HG02970 (cell line): ENCODE data around the gene PDS5B.
"Not testable (repeated sequence)": the region's sequence is repeated elsewhere in the genome, so short reads cannot be mapped to it uniquely, and the experiment has no call there.

Source experiments
- ATAC-seq: cut with Tn5 transposase; IDR thresholded peaks from one replicate; pipeline ENCODE4 v1.9.1; 2021; ENCODE audit warnings: mild to moderate bottlenecking, moderate library complexity, moderate number of reproducible peaks; ENCODE audit not compliant: unreplicated experiment, low FRiP score

Gene PDS5B

DNA sequence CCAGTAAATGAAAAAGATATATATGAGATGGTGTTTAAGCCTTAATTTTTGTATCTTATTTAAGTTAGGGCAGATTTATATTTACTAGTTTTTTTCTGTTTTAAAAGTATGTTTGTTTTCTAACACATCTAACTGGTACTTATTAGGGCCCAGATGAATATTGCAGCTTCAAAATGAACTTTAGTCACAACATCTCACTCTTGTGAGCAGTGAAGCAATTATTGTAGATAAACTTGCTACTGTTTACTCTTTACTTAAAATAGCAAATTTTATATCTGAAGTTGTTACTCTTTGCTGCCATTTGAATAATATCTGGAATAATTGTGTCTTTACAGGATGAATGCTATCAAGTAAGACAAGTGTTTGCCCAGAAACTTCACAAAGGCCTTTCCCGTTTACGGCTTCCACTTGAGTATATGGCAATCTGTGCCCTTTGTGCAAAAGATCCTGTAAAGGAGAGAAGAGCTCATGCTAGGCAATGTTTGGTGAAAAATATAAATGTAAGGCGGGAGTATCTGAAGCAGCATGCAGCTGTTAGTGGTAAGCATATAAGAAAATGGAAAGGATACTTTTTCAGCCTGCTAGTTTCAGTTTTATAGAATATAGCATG is 166.8 kb downstream of the PDS5B start:
- ATAC-seq: no peak

DNA sequence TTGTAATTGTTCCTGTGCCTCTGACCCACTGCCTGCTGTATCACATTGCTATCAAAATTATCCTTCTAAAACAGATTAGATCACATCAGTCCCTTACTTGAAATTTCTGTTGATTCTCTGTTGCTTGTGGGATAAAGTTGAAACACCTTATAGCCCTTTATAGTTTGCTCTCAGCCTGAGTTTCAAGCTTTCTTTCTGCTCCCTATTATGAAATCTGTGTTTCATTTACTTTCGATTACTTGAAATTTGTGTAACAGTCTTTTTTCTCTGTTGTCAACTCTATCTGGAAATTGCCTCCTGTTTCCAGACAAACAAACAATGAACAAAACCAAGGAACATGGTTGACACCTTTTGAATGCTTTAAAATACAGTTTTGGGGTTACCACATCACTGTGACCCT is 167.9 kb downstream of the PDS5B start:
- no peak for ATAC-seq

DNA sequence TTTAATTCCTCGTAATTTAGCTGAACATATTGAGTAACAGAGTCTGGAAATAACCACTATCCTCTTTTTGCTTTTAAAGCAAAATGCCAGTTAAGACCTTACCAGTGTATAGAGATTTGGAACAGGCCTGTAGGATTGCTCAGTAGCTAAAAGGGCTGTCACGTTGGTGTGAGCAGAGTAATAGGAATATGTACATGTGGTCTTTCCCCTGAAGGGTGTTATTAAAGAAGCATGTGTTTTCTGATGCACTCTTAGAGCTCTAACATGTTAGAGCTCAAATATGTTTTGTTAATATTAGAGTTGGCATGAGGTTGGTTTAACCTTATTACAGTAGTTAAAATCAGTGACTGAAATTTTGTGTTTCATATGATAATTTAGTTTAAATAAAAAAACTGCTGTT is 172.9 kb downstream of the PDS5B start:
- no peak for ATAC-seq

DNA sequence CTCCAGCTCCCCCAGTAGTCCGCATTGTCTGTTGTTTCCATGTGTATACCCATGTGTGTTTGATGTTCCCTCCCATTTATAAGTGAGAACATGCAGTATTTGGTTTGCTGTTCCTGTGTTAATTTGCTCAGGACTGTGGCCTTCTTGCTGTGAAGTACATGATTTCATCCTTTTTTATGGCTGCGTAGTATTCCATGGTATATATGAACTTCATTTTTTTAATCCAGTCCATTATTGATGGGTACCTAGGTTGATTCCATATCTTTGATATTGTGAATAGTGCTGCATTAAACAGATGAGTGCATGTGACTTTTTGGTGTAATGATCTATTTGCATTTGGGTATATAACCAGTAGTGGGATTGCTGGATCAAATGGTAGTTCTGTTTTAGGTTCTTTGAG is 175.2 kb downstream of the PDS5B start:
- no peak for ATAC-seq

DNA sequence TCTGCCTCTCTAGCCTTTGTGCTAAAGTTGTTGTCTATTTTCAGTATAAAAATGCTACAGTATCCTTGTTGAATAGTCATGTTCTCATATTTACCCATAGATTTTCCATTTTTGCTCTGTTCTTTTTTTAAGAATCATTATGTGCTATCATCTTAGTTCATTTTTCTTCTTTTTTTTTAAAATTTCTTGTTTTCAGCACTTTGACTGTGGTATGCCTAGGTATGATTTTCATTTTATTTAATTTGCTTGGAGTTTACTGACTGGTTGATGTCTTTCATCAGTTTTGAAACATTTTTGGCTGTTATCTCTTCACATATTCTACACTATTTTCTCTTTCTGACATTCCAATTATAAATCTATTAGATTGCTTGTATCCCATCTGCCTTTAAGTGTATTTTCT is 192.9 kb downstream of the PDS5B start:
- ATAC-seq: no peak

DNA sequence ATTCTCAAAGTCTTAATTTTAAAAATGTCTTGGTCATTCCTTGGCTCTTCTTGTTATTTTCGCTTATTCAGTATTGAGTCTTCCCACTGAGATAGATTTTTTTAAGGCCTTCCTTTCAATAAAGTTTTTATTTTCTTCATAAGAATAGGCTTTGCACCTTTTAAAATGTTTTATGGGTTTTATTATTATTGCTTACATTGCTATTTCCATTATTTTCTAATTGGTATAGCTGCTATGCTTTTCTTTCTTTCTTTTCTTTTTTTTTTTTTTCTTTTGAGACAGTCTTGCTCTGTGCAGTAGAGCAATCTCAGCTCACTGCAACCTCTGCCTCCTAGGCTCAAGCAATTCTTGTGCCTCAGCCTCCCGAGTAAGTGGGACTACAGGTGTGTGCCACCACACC is 195.7 kb downstream of the PDS5B start:
- no peak for ATAC-seq

DNA sequence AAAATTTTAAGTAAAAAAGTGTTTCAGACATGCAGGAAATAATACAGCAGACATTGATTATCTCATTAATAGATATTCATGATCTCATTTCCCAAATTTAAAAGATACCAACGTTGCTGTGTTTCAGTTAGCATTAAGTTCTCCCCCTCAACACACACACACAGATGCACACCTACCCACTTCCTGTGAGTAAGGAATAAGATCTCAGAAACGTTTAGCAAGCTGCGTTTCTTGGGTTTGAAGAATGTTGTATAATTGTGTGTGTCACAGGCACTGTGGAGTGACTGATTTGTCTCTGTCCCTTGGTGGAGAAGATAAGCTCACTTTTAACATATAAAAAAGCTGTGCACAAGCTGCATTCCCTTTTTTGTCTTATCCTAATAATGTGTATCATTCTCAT is 196.8 kb downstream of the PDS5B start:
- ATAC-seq: no peak

DNA sequence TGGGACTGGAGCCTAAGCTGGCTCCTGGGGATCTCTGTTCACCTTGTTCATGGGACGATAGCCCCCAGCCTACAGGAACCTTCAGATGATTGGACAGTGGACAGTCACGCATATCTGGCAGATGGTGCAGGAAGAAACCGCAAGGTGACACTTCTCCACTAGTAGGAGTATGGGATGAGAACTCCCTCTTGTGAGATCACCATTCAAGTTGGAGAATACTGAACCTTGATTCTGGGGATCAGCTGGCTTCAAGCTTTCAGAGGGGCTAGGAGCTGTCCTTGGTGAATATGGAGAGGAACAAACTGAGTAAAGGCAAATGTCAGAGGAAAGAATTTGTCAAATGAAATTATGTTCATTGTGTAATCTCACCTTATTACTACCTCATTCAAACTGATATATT is 204.5 kb downstream of the PDS5B start:
- ATAC-seq: no peak

DNA sequence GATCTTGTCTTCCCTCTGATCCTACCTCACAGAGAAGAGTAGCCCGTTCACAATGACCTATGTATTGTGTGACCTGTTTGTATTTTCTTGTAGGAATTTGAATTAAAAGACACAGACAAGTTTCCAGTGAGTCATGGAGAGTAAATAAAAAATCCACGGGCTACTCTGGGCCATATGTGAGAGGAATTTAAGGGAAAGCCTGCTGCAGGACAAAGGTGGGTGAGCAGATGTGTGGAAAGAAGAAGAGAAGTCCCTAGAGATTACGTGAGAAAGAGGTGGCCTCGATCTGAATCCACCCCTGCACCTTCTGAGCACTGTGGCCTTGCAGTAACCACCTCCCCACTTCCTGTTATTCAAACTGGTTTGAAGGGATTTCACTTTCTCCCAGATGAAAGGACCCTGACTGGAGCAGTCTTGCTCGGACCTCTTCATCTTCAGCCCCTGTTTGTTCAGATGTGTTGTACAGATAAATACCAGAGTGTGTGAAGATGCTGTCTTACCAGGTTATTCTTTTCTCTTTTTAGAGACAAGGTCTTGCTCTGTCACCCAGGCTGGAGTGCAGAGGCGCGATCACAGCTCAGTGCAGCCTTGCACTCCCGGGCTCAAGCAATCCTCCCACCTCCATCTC is 205.4 kb downstream of the PDS5B start:
- no peak for ATAC-seq

DNA sequence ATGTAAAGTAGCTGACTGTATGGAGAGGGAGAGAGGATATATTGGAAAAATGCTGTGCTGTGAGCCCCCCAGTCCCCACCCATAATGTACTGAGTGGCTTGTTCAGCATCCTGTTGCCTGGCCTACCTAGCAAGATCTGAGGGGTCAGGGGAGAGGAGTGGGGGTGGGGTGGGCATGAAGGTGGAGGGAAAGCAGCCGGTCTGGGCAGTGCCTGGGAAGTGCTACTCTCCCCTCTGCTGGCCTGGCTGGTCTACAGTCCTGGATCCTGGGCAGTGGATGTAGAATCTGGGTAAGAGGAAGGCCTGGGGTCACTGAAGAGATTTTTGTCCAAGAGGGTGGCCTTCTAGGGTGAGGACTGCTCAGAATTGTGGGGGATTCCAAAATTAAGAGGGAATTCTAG is 210.5 kb downstream of the PDS5B start:
- ATAC-seq: no peak

DNA sequence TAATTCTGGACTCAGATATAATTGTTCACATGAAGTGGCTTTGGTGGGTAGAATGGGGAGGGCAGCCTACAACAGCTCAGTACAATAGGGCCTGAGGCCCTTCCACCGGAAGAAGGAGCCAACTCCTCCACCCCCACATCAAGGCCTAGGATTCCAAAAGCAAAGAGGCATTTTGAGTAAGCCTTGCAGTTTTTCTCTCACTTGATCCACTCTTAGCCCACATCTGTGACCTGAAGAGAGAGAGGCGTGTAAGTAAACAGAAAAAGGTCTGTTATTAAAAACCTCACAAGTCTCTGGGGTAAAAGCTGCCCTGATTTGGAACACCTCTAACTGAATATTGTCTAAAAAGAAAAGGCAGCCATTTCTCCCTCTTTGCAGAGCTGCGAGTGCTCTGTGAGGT is 215.9 kb downstream of the PDS5B start:
- ATAC-seq: no peak

DNA sequence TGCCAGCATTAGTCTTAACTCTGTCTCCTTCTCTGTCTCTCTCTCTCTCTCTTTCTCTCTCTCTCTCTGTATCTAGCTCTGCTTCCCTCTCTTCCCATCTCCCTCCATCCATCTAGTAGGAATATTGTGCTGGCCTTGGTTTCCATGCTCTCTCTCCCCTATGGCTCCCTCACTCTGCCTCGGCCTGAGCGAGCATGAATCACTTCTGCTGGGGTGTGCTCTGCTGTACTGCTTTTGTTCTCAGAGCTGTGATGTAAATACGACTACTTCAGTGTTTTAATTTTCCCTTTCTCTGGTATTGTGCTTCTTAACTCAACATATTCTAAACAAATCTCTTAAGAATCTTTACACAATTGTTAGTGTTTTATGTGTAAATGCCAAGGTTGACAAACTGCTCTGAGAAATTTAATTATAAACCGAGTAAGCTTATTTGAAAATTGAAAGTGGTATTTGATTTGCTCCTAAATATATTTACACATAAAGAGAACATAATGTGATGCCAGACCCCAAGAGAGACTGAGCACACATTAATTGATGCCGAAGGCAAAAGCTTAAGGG is 218.5 kb downstream of the PDS5B start:
- no peak for ATAC-seq

DNA sequence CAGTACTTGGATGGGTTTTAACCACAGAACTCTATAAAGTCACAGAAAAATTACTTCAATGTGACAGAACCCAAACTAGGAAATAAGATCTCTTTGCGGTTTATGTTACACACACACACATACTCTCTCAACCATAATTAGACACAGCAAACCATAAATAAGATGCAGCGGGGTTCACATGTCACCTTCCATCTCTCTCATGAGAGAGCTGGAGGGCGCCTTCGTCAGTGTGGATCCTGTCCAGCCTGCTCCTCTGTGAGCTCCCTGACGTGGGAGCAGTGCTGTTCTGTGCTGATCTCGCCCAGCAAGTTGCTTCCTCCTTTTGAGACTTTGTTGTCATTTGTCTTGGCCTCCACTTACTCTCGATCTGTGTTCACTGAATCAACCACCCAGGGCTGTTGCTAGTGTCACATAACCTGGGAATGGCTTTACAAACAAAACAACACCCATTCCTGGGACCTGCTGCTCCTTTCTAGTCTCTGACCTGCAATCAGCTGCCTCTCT is 225.1 kb downstream of the PDS5B start:
- ATAC-seq: no peak

DNA sequence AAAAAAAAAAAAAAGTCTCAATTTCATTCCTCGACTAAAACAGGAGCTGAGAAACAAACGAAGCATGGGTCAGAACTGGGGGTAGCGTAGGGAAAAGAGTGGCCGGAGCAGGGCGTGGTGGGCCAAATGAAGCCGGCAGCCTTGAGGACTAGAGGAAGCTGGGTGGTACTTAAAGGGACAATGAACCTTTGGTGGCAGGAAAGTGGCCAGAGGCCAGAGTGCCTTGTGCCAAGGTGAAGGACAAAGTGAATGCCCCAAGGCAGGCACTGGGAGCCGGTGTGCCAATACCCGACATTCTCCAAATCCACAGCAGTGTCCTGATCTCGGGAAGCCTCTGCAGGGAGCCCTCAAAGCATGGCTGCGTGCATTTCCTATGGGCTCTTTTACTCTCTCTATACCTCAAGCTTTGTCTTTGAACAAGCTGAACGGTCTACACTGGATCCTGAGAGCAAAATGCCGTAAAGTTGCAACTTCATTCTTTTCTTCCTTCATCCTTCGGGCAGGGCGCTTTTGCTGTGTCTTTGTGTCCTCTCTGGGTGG is 235.0 kb downstream of the PDS5B start:
- no peak for ATAC-seq

DNA sequence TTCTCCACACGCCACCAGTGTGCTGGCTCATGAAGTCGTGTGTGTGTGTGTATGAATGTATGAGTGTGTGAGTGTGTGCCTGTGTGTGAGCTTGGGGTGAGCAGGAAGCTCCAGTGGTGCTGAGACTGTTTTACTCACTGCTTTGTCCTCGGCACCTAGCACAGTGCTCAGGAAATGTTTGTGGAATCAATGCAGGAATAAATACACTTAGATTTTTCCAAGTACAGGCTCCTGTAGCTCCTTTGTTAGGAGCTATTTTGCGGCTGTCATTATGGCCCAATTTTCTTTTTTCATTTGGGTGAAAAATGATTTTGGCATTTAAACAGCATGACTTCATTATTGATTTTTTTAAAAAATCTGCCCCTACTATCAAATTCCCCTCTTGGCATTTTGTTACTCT is 236.5 kb downstream of the PDS5B start:
- no peak for ATAC-seq

DNA sequence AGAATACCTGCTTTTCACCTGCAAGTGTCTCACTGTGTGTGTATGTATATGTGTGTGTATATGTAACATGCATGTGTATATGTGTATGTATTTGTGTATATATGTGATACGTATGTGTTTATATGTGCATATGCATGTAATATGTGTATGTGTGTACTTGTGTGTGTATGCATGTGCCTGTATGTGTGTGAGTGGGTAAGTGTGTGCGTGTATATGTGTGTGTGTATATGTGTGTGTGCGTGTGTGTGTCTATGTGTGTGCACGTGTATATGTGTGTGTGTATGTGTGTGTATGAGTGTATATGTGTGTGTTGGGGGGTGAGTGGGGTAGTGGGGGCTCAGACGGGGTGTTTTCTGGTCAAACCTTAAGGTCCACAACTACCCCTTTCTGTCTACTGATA is 237.3 kb downstream of the PDS5B start:
- ATAC-seq: no peak

DNA sequence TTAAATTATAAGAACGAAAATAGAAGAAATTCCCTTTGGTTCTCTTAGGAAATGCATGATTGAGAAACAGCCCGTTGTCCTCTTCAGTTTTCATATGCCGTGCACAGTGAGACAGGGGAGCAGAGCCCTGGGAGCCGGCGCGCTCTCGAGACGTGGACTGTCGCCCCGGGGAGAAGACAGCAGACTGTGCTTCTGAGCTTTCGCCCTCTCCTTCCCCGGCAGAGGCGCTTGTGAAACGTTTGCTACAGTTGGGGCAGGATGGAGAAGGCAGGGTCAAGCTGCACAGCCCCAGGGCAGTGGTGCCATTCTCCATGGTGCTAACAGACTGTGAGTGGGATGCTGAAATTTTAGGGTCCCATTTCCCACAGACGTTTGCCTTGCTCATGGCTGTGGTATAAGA is 237.8 kb downstream of the PDS5B start:
- ATAC-seq: no peak

DNA sequence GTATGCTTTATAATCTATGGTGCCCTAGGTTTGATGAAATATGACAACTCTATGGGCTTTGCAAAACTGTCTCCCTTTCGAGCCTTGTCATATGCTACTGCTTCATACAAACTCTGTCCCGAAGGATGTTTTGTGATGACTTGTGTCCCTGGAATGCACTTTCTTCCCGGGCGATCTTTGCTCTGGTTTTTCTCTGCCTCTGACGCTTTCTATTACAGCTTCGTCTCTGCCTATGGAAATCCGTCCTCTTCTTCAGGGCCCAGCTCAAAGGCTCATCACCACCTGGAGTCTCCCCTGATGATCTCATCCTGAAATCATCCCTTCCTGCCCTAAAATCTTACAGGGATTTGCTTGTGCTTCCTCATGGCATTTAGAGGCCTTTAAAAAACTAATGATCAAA is 238.4 kb downstream of the PDS5B start:
- no peak for ATAC-seq

DNA sequence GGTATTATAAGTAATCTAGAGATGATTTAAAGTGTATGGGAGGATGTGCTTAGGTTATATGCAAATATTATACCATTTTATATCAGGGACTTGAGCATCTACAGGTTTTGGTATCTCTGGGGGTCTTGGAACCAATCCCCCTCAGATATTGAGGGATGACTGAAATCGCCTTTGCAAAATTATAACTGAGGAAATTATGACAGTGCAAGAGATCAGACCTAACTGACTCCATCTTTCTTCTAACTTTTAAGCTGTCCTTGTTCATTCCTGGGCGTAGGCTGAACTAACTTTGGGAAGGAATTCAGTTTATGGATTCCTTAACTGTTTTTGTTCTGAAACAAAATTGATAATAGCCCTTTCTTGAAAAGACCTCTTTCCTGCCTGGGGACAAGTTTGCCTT is 239.2 kb downstream of the PDS5B start:
- no peak for ATAC-seq

DNA sequence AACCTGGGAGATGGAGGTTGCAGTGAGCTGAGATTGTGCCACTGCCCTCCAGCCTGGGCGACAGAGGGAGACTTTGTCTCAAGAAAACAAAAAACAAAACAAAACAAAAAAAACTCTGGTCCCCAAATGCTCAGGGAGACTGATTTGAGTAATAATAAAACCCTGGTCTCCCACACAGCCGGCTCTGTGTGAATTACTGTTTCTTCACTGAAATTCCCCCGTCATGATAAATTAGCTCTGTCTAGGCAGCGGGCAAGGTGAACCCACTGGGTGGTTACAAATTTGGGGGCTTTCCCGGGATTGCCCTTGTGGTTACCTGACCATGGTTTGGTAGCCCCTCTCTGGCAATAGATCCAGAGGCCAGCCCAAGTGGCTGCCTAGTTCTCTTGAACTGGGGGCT is 240.1 kb downstream of the PDS5B start:
- ATAC-seq: not testable (repeated sequence)
